Liver (tissue), 9 donors: ENCODE results near the gene CELSR1. TPM values are rescaled to one million over a fixed set of nuclear protein-coding genes. Genes with fewer than 3 reads are reported as not detected.

ENCODE experiments used
- DNase-seq: peaks from one replicate; pipeline ENCODE4 v3.0.0-alpha.2; 2017; ENCODE audit warnings: low spot score
- H3K27ac ChIP-seq, 2 donors: one replicate each; pipeline ENCODE4 v1.7.0; 2013; ENCODE audit warnings: inconsistent platforms in 2 of 2, low read length in 2 of 2, control low read depth in 1 of 2, low read depth in 1 of 2, mild to moderate bottlenecking in 1 of 2
- H3K27me3 ChIP-seq, 4 donors: one replicate each; pipeline versions ENCODE4 v1.6.1 to v1.7.0; 2013; ENCODE audit warnings: low read length in 3 of 4, inconsistent platforms in 1 of 4, mild to moderate bottlenecking in 1 of 4, moderate library complexity in 1 of 4; ENCODE audit not compliant: control insufficient read depth in 4 of 4, insufficient read depth in 4 of 4
- H3K36me3 ChIP-seq, 4 donors: one replicate each; pipeline versions ENCODE4 v1.6.1 to v1.7.0; 2013; ENCODE audit warnings: low read length in 3 of 4, mild to moderate bottlenecking in 3 of 4, low read depth in 1 of 4, moderate library complexity in 1 of 4; ENCODE audit not compliant: control insufficient read depth in 4 of 4, insufficient read depth in 3 of 4
- H3K4me1 ChIP-seq, 4 donors: one replicate each; pipeline versions ENCODE4 v1.6.1 to v1.7.0; 2013; ENCODE audit warnings: low read length in 3 of 4, mild to moderate bottlenecking in 3 of 4, moderate library complexity in 1 of 4; ENCODE audit not compliant: control insufficient read depth in 4 of 4, insufficient read depth in 4 of 4
- H3K4me3 ChIP-seq, 3 donors: one replicate each; pipeline versions ENCODE4 v1.6.1 to v1.7.0; 2013; ENCODE audit warnings: low read length in 3 of 3, control low read depth in 1 of 3, low read depth in 1 of 3, mild to moderate bottlenecking in 1 of 3
- H3K9ac ChIP-seq, 2 donors: one replicate each; pipeline ENCODE4 v1.7.0; 2013; ENCODE audit warnings: low read length in 2 of 2, mild to moderate bottlenecking in 2 of 2, moderate library complexity in 2 of 2, control low read depth in 1 of 2, low read depth in 1 of 2
- H3K9me3 ChIP-seq, 4 donors: one replicate each; pipeline versions ENCODE4 v1.6.1 to v1.7.0; 2013; ENCODE audit warnings: low read length in 3 of 4; ENCODE audit not compliant: control insufficient read depth in 4 of 4
- FOXA1 ChIP-seq: IDR thresholded peaks from 2 replicates; pipeline ENCODE4 v1.6.1; 2016; ENCODE audit warnings: antibody characterized with exemption
- FOXA2 ChIP-seq: IDR thresholded peaks from 2 replicates; pipeline ENCODE4 v1.6.1; 2016; ENCODE audit warnings: antibody characterized with exemption
- GABPA ChIP-seq, 2 donors: IDR thresholded peaks in 1 of 2; conservative IDR thresholded peaks in 1 of 2; 2 replicates each; pipeline ENCODE4 v1.6.1; 2016; ENCODE audit warnings: antibody characterized with exemption in 2 of 2, mild to moderate bottlenecking in 1 of 2, moderate library complexity in 1 of 2
- HNF4A ChIP-seq, 2 donors: conservative IDR thresholded peaks; 2 replicates each; pipeline ENCODE4 v1.6.1; 2016; ENCODE audit warnings: antibody characterized with exemption in 2 of 2, mild to moderate bottlenecking in 2 of 2
- HNF4G ChIP-seq: IDR thresholded peaks from 2 replicates; pipeline ENCODE4 v1.6.1; 2016; ENCODE audit warnings: antibody characterized with exemption
- JUND ChIP-seq, 2 donors: IDR thresholded peaks; 2 replicates each; pipeline ENCODE4 v1.6.1; 2016; ENCODE audit warnings: antibody characterized with exemption in 2 of 2
- NR2F2 ChIP-seq: IDR thresholded peaks from 2 replicates; pipeline ENCODE4 v1.6.1; 2016; ENCODE audit warnings: antibody characterized with exemption
- RAD21 ChIP-seq, 2 donors: IDR thresholded peaks; 2 replicates each; pipeline ENCODE4 v1.6.1; 2016; ENCODE audit warnings: antibody characterized with exemption in 2 of 2, mild to moderate bottlenecking in 2 of 2
- RXRA ChIP-seq, 2 donors: IDR thresholded peaks; 2 replicates each; pipeline ENCODE4 v1.6.1; 2017 to 2018; ENCODE audit warnings: antibody characterized with exemption in 2 of 2, mild to moderate bottlenecking in 1 of 2
- TAF1 ChIP-seq: conservative IDR thresholded peaks from 2 replicates; pipeline ENCODE4 v1.6.1; 2016; ENCODE audit warnings: antibody characterized with exemption, mild to moderate bottlenecking
- YY1 ChIP-seq: IDR thresholded peaks from 2 replicates; pipeline ENCODE4 v1.6.1; 2016; ENCODE audit warnings: antibody characterized with exemption, mild to moderate bottlenecking
- WGBS: extraction: QIAGEN DNeasy Blood & Tissue Kit; methylation state at CpG from one replicate; pipeline ENCODE4 v1.1.7; 2013; 5-methylcytosine and 5-hydroxymethylcytosine counted together
- polyA plus RNA-seq, 2 donors: library from polyadenylated mRNA; stranded (reverse) in 1 of 2; unstranded in 1 of 2; fragments of 200-250 nt in 1 of 2; fragments of >200 nt in 1 of 2; fragmentation: Nextera tagmentation in 1 of 2; extraction: Ambion mirVana in 1 of 2; gene quantifications; one replicate each; pipeline versions ENCODE4 v1.2.1 to v1.2.3, GENCODE V29; 2013 to 2015
- total RNA-seq, 2 donors: library from RNA; depleted of rRNA; stranded (reverse); fragments of >200 nt; gene quantifications; one replicate each; pipeline ENCODE4 v1.2.3, GENCODE V29; 2014
- TF ChIP-seq, protein P1 (sequence below): IDR thresholded peaks from 2 replicates; pipeline ENCODE4 v1.6.1; 2016; ENCODE audit warnings: antibody characterized with exemption, mild to moderate bottlenecking
- TF ChIP-seq, protein P2 (sequence below): IDR thresholded peaks from 2 replicates; pipeline ENCODE4 v1.6.1; 2016; ENCODE audit warnings: antibody characterized with exemption
- TF ChIP-seq, protein P3 (sequence below): IDR thresholded peaks from 2 replicates; pipeline ENCODE4 v1.6.1; 2016; ENCODE audit warnings: antibody characterized with exemption
- TF ChIP-seq, protein P4 (sequence below): IDR thresholded peaks from 2 replicates; pipeline ENCODE4 v1.6.1; 2016; ENCODE audit warnings: antibody characterized with exemption
- TF ChIP-seq, protein P5 (sequence below): fragments of 150-350 bp; IDR thresholded peaks from 2 replicates; pipeline ENCODE4 v1.5.1; 2017; ENCODE audit warnings: improper control_type of control experiment, low read depth, low read length; ENCODE audit not compliant: missing input control
- donor health status: healthy.
- donor health status: healthy.
- donor health status: healthy.
- donor health status: healthy.
- donor health status: healthy.

Gene CELSR1
- total and polyA plus RNA-seq, 4 donors: 0.37 to 1.6 (median 1.3) TPM

DNA sequence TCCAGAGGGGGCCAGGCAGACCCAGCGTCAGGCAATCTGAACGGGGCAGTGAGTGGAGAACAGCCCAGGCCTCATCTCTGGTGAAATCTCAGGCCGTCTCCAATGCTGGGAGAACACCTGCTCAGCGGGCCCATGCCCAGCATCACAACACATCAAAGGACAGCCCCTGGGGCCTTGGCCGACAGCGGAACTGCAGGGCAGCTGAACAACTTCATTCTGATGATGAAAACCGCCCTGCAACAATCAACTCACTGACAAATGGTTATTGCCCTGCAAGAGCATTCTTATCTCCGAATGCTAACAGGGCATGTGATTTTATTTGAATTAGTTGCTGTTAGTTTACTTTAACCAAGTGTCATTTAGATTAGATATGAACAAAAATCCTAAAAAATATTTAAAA is 14.6 kb downstream of the CELSR1 start (continued):
- TF ChIP-seq NR2F2: no peak

DNA sequence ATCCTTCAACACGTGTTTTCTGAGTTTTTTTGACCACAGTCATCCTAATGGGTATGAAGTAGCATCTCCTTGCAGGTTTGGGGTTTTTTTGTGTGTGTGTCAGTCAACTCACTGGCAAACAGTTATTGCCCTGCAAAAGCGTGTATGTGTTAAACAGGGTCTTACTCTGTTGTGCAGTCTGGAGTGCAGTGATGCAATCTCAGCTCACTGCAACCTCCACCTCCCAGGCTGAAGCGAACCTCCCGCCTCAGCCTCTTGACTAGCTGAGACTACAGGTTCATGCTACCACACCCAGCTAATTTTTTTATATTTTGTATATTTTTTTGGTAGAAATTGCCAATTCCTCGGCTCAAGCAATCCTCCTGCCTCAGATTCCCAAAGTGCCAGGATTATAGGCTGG is 15.4 kb downstream of the CELSR1 start:
- TF ChIP-seq, protein P1, sequence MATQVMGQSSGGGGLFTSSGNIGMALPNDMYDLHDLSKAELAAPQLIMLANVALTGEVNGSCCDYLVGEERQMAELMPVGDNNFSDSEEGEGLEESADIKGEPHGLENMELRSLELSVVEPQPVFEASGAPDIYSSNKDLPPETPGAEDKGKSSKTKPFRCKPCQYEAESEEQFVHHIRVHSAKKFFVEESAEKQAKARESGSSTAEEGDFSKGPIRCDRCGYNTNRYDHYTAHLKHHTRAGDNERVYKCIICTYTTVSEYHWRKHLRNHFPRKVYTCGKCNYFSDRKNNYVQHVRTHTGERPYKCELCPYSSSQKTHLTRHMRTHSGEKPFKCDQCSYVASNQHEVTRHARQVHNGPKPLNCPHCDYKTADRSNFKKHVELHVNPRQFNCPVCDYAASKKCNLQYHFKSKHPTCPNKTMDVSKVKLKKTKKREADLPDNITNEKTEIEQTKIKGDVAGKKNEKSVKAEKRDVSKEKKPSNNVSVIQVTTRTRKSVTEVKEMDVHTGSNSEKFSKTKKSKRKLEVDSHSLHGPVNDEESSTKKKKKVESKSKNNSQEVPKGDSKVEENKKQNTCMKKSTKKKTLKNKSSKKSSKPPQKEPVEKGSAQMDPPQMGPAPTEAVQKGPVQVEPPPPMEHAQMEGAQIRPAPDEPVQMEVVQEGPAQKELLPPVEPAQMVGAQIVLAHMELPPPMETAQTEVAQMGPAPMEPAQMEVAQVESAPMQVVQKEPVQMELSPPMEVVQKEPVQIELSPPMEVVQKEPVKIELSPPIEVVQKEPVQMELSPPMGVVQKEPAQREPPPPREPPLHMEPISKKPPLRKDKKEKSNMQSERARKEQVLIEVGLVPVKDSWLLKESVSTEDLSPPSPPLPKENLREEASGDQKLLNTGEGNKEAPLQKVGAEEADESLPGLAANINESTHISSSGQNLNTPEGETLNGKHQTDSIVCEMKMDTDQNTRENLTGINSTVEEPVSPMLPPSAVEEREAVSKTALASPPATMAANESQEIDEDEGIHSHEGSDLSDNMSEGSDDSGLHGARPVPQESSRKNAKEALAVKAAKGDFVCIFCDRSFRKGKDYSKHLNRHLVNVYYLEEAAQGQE: no peak
- TF ChIP-seq RAD21 (IDR thresholded peaks at IDR 0.05): no peak
- TF ChIP-seq, protein P2, sequence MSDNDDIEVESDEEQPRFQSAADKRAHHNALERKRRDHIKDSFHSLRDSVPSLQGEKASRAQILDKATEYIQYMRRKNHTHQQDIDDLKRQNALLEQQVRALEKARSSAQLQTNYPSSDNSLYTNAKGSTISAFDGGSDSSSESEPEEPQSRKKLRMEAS: no peak
- TF ChIP-seq HNF4A (conservative IDR thresholded peaks at IDR 0.05): no peak
- no peak for TF ChIP-seq YY1
- TF ChIP-seq, protein P3, sequence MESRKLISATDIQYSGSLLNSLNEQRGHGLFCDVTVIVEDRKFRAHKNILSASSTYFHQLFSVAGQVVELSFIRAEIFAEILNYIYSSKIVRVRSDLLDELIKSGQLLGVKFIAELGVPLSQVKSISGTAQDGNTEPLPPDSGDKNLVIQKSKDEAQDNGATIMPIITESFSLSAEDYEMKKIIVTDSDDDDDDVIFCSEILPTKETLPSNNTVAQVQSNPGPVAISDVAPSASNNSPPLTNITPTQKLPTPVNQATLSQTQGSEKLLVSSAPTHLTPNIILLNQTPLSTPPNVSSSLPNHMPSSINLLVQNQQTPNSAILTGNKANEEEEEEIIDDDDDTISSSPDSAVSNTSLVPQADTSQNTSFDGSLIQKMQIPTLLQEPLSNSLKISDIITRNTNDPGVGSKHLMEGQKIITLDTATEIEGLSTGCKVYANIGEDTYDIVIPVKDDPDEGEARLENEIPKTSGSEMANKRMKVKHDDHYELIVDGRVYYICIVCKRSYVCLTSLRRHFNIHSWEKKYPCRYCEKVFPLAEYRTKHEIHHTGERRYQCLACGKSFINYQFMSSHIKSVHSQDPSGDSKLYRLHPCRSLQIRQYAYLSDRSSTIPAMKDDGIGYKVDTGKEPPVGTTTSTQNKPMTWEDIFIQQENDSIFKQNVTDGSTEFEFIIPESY: no peak
- no peak for TF ChIP-seq FOXA2
- TF ChIP-seq, protein P4, sequence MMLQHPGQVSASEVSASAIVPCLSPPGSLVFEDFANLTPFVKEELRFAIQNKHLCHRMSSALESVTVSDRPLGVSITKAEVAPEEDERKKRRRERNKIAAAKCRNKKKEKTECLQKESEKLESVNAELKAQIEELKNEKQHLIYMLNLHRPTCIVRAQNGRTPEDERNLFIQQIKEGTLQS: no peak
- TF ChIP-seq FOXA1: no peak
- TF ChIP-seq GABPA (IDR thresholded peaks at IDR 0.05 in 1 of 2, conservative IDR thresholded peaks at IDR 0.05 in 1 of 2): no peak
- TF ChIP-seq HNF4G: no peak
- no peak for TF ChIP-seq RXRA (IDR thresholded peaks at IDR 0.05)
- no peak for DNase-seq
- Histone ChIP-seq H3K9ac (no peak overlapping the region), H3K4me1 (peaks cover 0 to 3% (median 0%) of the 10 kb centered on the region in 4 donors), H3K4me3 (no peak overlapping the region), H3K27ac (no peak overlapping the region), H3K36me3 (no peaks in the 10 kb centered on the region), H3K9me3 (no peaks in the 10 kb centered on the region), H3K27me3 (peaks cover 0 to 3% (median 0%) of the 10 kb centered on the region in 4 donors)
- WGBS: 86% methylated on average over 5 of the region's 5 CpGs

DNA sequence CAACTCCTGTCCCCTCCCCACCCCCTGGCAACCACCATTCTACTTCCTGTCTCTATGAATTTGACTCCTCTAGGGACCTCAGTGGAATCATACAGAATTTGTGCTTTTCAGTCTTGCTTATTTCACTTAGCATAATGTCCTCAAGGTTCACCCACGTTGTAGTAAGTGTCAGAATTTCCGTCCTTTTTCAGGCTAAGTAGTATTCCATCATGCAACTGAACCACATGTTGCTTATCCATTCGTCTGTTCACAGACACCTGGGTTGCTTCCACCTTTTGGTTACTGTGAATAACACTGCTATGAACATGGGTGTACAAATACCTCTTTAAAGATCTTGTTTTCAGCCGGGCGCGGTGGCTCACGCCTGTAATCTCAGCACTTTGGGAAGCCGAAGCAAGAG is 16.5 kb downstream of the CELSR1 start:
- no peak overlapping the region for H3K27ac ChIP-seq
- no peak overlapping the region for H3K9ac ChIP-seq
- no peaks in the 10 kb centered on the region for H3K36me3 ChIP-seq
- WGBS: 94% methylated on average over 8 of the region's 8 CpGs
- TF ChIP-seq JUND (IDR thresholded peaks at IDR 0.05): no peak
- no peak for TF ChIP-seq NR2F2
- TF ChIP-seq RXRA (IDR thresholded peaks at IDR 0.05): no peak
- TF ChIP-seq, protein P5, sequence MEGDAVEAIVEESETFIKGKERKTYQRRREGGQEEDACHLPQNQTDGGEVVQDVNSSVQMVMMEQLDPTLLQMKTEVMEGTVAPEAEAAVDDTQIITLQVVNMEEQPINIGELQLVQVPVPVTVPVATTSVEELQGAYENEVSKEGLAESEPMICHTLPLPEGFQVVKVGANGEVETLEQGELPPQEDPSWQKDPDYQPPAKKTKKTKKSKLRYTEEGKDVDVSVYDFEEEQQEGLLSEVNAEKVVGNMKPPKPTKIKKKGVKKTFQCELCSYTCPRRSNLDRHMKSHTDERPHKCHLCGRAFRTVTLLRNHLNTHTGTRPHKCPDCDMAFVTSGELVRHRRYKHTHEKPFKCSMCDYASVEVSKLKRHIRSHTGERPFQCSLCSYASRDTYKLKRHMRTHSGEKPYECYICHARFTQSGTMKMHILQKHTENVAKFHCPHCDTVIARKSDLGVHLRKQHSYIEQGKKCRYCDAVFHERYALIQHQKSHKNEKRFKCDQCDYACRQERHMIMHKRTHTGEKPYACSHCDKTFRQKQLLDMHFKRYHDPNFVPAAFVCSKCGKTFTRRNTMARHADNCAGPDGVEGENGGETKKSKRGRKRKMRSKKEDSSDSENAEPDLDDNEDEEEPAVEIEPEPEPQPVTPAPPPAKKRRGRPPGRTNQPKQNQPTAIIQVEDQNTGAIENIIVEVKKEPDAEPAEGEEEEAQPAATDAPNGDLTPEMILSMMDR: no peak
- TF ChIP-seq TAF1: no peak
- TF ChIP-seq, protein P4: no peak
- TF ChIP-seq HNF4A (conservative IDR thresholded peaks at IDR 0.05): no peak
- TF ChIP-seq, protein P2: no peak
- TF ChIP-seq RAD21 (IDR thresholded peaks at IDR 0.05): no peak
- no peak overlapping the region for H3K4me3 ChIP-seq
- H3K4me1 ChIP-seq: peaks cover 0 to 3% (median 0%) of the 10 kb centered on the region in 4 donors
- H3K9me3 ChIP-seq: no peaks in the 10 kb centered on the region
- DNase-seq: no peak
- peaks cover 0 to 3% (median 0%) of the 10 kb centered on the region in 4 donors for H3K27me3 ChIP-seq
